GM18519 (cell line): Measurements from ENCODE around the gene PCDH10.

Experiments
- ATAC-seq: cut with Tn5 transposase; IDR thresholded peaks from one replicate; pipeline ENCODE4 v1.9.1; 2021; ENCODE audit warnings: mild to moderate bottlenecking, moderate library complexity; ENCODE audit not compliant: unreplicated experiment, low FRiP score

Gene PCDH10, protein sequence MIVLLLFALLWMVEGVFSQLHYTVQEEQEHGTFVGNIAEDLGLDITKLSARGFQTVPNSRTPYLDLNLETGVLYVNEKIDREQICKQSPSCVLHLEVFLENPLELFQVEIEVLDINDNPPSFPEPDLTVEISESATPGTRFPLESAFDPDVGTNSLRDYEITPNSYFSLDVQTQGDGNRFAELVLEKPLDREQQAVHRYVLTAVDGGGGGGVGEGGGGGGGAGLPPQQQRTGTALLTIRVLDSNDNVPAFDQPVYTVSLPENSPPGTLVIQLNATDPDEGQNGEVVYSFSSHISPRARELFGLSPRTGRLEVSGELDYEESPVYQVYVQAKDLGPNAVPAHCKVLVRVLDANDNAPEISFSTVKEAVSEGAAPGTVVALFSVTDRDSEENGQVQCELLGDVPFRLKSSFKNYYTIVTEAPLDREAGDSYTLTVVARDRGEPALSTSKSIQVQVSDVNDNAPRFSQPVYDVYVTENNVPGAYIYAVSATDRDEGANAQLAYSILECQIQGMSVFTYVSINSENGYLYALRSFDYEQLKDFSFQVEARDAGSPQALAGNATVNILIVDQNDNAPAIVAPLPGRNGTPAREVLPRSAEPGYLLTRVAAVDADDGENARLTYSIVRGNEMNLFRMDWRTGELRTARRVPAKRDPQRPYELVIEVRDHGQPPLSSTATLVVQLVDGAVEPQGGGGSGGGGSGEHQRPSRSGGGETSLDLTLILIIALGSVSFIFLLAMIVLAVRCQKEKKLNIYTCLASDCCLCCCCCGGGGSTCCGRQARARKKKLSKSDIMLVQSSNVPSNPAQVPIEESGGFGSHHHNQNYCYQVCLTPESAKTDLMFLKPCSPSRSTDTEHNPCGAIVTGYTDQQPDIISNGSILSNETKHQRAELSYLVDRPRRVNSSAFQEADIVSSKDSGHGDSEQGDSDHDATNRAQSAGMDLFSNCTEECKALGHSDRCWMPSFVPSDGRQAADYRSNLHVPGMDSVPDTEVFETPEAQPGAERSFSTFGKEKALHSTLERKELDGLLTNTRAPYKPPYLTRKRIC

DNA sequence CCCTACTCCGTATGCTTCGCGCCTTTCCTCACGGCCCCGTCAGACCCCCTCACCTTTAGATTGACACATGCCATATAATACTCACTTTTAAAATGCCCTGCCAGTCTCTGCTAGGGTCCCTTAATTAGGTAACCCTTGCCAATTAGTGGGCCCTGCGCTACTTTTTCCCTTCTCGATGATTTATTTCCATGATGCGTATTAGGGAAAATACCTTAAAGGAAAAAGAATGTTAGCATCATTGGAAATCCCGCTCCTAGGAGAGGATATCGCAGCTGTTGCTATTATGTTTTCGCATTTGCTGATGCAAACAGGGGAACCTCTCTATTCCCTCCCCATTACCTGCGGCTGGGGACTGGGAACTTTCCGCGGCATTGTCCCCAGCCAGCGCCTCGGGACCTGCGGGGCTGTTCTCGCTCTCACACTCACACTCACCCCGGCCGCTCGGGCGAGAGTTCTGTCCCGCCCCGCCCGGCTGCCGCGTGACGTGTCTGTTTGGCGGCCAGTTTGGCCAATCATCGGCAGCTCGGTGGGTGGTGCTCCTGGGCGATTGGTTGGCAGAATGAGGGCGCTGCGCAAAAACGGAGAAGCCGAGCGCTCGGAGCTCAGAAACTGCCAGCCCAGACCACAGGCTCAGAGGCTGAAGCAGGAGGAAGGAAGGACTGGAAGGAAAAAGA, at the start of gene PCDH10:
TSS of gene PCDH10 (plus strand) at position 605 of the 674 bp plus-strand sequence. CDS start 847 bp downstream, outside the sequence.
- no peak for ATAC-seq

DNA sequence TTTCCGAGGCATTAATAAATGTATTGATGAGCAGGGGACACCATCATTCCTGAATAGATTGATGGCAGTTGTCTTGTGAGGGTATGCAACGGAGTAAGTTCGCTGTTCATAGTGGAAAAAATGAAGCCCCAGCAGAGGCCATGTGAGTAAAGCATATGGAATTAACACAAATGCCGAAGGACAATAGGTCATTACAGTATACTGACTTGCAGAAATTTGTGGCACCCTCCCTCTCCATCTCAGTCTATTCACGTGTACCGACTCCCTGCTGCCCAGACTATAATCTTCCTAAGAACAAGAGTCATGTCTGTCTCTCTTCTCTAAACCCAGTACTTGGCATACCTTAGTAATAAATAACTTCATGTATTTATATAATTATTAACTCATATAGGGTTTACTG, 47.1 kb upstream of the PCDH10 start:
- ATAC-seq, result no peak

DNA sequence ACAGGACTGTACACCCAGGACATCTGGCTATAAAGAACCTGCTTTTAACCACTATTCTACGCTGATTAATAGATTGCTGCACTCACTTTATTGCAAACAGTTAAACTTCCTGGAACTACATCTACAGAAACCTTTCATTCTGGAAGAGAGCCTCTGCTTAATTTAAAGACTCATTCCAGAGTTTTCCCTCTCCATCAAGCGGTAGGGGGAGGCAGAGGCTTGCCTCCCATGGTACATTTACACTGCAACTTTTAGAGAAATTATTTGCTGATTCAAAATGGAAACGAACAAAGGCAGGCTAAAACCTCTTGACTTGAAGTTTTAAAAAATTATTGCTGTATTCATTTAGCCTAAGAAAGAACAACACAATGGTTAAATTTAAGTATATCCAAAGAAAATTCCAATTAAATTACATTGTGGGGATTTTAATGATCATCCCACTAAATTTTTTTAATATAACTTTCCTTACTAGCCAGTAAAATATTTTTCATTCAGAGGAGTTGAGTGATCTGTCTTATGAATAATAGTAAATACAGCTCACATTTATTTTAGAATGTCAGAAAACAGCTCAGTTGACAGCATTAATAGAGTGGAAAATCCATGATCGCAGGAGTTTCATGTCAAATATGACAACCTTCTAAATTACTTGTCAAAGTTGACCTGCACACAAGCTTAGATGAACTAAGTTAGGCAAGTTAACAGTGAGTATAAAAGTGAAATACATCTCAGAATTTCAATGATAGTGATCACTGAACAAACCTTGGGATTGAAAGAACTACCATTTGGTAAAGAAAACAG, 46.3 kb upstream of the PCDH10 start:
- ATAC-seq, result no peak

DNA sequence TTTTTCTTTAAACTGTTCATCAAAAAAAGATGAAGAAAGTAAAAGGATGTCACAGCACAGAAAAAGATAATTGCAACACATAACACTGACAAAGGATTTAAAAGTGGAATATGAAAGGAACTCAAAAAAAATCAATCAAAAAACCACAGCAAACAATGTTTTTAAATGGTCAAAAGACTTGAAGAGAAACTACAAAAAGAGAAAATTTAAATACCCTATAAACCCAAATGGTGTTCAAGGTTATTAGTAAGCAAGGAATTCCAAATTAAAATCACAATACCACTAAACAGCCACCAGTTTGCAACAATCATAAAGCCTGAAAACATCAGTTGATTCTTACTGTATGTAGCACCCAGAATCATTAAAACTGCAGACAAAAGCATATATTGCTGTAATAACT, 36.5 kb upstream of the PCDH10 start:
- ATAC-seq, result no peak

DNA sequence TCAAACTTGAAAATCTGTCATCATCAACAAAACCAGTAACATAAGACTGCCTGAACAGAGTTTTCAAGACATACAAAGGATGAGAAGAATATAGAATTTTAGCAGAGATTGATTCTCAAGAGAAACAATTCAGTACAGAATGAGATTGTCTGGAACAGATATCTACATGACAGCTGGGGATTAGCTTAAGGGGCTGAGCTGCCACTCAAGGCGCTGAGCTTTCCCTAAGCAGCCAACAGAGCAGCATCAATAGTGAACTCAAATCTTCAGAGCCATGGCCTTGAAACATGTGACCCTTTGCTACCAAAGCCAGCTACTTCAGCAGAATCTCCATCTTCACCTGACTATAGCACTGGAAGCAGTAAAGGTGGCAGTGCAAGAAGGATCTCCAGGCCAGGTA, 24.3 kb upstream of the PCDH10 start:
- ATAC-seq, result no peak

DNA sequence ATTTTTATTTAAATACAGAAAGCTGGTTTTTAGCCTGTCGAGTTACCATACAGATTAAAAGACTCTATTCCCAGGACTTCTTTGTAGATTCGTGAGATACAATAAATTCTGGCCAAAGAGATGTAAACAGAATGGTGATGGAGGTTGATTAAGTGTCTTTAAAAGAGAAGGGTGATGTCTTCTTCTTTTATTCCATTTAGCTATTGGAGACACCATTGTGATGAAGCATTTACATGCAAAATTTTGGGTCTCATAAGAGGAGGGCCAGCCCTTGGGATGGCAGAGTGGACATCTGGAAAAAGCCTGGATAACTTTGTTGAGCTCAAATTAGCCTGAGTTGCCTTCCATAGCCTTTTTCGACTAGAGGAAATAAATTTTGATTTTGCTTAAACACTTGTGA, 21.6 kb upstream of the PCDH10 start:
- ATAC-seq, result no peak

DNA sequence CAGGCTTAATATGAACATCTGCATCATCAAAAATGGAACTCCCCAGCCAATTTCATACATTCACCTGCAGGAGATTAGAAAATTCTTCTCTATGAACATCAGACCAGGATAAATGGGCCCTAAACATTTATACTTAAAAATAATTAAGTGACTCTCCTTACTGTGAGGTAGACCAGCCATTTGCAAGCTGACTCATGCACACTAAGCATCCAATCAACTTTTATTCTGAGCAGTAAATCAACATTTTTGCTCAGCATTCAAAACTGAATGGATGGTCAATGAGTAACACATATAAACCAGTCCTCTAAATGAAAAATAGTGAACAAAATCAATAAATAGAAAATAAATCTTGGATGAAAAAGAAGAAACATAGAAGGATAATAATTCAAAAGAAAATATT, 19.9 kb upstream of the PCDH10 start:
- ATAC-seq, result no peak

DNA sequence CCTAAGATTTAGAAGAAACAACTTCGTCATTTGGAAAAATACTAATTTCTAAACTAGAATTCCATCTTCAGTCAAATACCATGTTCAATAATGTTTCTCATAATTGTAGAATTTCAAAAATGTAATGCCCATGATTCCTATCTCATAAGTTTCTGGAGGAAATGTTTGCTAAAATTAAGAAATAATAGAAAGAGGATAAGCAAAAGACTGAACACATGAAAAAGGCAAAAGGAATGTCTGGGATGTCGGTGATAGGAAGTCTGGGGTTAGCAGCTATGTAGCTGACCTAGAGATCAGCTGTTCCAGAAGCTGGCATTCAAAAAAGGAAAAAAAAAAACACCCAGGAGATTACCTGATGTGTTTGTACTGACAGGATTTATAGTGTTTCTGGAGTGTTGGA, 18.9 kb upstream of the PCDH10 start:
- no peak for ATAC-seq

DNA sequence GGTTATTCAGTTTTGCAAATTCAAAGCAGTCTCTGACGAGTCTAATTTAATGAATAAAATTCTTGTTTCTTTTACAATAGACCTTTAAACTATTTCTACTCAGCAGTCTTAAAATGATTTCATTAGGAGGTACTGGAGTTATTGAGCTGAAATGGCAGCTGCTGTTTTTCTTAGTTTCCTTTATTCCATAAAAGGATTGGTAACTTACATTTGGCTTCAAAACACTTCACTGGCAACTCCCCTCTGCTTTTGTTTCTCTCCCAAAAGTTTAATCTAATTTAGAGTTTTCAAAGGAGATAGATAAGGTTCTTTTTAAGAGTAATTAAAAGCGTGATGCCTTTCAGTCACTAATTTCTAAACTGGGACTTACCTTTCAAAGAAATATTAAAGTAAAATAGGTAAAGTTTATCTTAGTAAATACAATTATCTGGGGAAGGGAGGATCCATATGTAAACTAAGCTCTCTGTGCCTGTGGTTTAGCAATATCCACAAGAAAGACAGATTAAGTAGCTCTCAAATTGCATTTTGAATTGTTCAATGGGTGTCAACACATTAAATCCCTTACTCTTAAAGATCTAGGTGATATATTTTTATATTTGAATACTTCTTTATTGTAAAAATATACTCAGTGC, 17.1 kb upstream of the PCDH10 start:
- no peak for ATAC-seq

DNA sequence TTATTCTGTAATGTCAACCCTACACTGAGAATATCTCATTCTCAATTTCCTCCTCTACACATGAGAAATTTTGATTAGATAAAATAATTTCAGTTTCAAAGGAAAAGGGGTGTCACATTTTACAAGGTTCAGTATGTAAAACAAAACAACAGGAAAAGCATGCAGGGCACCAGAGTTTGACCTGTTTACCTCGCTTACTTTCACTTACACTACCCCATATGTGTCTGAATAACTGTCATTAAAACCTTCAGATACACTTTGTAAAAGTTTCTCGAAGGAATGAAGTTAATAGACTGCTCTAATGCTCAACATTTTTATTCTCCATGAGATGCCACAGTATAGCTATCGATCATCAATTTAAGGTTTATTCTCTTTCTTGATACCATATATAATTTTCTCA, 12.3 kb upstream of the PCDH10 start:
- no peak for ATAC-seq

DNA sequence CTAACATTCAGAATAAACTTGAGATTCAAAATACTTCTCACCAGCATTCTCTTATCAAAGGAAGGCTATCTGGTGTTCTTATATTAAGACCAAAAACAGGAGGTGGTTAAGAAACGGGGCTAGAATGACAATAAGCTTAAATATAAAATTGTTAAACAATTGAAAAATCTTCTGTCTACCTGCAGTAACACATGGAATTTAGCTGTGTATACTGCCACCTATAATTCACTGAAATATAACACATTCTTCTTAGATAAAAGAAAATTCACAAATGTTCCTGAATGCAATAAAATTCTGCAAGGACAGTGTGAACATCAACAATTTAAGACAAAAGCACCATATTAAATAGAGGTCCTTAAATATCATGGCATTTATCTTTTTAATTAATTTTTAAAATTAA, 11.5 kb upstream of the PCDH10 start:
- no peak for ATAC-seq

DNA sequence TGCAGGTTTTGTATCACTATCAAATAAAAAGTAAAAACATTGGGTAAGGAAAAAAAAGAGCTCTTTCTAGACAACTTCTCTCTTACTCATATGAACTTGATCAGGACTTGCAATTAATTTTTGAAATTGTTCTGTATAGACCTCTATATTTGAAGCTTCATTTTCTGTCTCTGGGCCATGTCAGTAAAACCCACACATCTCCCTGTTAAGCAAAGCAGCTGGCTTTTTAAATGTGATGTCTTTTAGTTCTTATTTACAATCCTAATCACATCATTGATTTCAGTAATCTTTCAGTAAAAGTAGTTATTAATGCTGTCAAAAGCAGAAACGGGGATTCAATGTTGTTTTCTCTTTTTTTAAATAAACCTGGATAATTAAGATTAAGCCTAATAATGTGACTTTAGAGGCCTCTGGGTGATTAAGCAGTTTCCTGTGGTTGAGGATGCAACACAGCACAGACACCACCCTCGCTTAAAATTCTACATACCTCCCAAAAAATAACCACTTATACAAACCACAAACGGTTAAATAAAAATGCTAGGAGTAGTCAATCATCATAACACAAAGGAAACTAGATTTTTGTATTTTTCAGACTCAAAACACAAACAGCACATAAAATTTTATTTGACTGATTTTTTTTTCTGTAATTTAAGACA, 5.2 kb upstream of the PCDH10 start:
- ATAC-seq, result no peak

DNA sequence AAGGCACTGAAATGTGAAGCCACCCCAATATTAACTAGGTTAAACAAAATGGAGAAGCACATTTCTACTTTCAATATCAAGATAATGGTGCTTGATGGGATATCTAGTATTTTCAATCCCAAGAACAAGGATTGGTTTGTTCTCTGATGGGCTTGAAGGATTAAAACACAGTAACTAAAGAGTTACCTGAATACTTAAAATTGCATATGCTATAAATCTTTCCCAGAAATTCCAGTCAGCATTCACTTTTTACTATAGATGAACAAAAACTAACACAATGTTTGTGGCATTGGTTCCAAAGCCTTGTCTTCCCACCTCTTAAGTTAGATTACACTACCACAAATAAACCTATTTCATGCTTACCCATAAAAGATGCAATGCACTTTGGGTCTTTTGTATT, 3.9 kb upstream of the PCDH10 start:
- ATAC-seq, result no peak

DNA sequence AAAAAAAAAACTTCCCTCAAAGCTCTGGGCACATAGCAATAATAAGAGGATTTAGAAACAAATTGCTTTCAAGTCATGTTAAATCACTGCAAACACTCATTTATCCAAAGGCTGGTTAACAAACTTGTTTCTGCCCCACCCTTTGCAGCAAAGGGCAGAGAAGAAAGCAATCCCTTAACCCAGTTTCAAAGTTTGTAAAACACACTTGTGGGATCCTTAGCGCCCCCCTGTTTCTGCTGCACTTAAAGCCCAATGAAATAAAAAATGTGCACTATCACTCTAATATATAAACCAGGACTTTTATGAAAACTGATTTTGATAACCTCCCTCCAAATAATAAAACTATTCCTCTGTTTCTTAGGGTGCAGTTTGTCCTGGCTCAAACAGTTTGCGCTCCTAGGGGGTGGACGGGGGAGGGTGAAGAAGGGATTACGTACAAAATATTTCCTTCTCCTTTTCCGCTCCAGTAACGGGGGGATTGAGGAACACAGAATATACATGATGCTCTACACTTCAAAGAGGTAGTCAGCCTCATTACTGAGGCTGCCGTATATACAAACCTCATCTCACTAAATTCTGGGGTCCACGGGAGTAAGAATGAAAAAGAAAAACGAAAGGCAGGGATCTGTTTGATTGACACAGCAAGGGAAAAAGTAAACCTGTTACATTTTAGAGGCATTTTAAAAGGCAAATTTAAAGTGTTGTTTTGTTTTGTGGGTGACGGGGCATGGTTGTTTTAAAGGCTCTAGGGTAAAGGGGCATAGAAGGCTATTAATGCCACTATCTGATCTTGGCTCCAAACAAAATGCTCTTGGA, 3.1 kb upstream of the PCDH10 start:
- no peak for ATAC-seq

DNA sequence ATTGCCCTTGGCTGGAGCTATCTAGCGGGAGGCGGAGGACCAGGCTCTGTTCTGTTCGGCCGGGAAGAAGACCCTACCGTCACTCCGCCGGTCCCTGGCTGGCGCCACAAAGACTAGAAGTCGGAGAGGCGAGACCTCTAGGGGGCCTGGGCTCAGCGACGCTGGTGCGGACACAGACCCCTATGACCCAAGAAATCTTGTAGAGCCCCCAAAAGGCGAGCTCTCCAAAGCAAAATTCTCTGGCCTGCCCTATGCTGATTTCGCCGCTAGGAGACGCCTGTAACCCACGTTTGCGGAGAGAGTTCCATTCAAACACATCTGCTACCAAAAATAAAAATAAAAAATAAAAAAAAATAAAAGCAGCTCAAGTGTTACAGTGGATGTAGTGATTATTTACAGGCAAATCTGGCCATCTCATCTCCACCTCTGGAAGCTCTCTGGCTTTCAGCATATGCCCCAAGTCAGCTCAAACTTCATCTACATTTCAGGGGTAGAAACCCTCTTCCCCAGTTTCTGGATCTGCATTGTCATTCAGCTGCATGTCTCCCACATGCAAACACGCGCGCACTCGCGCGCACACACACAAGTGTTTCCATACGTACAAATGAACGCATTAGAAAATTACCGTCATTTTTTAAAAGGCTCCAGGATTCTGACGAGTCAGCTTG, 2.4 kb upstream of the PCDH10 start:
- no peak for ATAC-seq

DNA sequence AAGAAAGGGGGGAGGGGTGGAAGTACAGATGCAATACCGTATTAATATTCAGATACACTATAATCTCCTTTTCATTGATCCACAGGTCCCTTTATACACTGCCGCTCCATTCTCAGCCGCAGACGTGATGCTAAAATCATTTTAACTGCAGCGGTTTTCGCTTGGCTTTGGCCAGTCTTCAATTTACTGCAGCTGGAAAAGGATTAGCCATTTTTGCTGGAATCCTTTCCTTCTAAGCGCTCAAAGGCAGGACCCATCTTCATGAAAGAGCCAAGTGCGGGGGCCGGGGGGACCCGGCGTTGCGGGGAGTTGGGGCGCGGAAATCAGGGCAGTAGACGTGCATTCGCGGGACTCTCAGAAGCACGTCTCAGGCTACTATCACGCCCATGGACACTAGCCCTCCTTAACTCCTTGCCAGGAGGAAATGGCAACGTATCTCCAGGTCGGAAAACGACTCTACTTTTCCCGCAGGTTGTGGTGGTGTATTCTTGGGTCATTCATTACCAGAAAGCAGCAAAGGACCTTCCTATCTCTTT, 1.7 kb upstream of the PCDH10 start:
- ATAC-seq, result no peak

DNA sequence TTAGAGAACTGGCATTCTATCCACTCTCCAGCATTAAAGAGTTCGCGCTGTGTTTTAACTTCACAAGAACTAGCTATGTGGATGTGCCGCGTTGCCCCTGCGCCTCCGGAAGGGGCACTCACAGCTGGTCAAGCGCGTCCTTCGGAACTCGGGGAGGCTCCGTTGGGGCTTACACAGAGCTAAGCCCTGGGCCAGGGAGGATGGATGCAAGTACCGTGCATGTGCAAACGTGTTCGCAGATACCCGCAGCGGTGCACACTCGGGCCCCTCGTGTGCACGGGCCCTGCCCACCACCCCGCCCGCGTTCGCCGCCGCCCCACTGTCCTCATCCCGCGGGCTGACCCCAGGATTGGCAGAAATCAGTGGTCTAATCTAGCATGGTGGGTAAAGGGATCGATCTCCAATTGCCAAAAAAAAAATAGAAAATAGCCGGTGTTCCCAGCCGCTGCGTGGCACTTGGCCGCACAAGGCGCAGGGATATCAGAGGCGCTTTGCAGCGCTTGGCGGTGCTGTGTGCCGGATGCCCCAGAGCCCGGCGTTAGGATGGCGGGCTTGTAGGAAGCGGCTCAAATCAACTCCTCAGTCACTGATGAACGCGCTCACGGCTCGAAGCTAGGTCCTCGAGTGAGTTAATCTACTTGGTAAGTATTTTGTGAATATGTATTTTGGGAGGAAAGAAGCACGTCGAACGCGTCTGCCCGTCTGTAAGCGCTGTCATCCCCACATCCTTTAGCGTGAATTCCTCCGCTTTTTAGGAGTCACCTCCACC, 989 bp upstream of the PCDH10 start:
- ATAC-seq, result no peak
